ENCODE data around the gene DLST.

The DLST gene

DNA sequence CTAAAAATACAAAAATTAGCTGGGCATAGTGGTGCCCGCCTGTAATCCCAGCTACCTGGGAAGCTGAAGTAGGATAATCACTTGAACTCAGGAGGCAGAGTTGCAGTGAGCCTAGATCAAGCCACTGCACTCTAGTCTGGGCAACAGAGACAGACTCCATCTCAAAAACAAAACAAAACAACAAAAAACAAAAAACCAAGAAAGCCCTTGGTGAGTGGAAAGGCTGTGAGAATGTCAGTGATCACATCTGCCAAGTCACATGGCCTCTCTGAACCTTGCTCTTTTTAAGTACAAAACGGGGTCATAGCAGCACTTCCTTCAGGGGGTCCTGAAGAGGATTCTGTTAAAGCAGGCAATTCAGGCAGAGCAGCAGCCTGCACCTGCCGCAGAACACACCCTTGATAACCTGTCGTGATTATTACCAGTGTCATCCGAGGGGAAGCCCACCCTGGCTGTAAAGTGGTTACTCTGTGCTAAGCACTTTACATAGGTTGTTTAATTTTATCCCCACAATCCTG lies 31.7 kb downstream of the DLST start:
- no peaks in the 10 kb centered on the region for H3K27me3 ChIP-seq (ENCODE audit: control insufficient read depth, insufficient read depth, low read length)
- H3K9ac ChIP-seq (ENCODE audit: low read length), result no peak overlapping the region
- H3K9me3 ChIP-seq (ENCODE audit: control insufficient read depth, low read depth, low read length), result no peaks in the 10 kb centered on the region
- no peaks in the 10 kb centered on the region for H3K36me3 ChIP-seq (ENCODE audit: control insufficient read depth, low read depth, low read length)
- H3K4me1 ChIP-seq (ENCODE audit: control insufficient read depth, low read depth, low read length), result no peaks in the 10 kb centered on the region
- no peak overlapping the region for H3K27ac ChIP-seq (ENCODE audit: low read length)
- no peak overlapping the region for H3K4me3 ChIP-seq (ENCODE audit: low read length)

DNA sequence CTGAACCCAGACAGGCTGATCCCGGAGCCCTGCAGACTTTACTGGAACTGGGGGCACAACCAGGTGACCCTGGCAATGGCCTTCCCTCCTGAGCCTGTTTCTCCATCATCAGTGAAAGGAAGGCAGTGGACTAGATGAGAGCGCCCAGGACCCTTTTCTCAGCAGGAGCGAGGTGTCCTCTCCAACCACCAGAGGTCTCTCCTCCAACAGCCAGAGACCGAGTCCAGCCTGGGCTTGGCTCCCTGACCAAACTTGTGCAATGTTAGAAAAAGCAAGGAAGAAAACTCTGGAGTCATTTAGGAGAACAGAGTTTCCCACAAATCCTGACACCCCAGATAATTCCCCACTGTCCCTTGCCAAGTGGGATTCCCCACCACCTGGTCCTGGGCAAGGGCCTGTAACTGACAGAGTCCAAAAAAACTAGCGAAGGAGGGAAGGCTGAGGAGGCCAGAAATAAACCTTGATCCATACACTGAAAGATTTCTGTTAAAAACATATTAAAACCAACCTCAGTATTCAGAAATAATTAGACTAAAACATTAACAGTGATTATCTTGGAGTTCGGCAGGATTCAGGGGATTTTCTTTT lies 32.4 kb downstream of the DLST start:
- Histone ChIP-seq H3K36me3 (ENCODE audit: control insufficient read depth, low read depth, low read length) (no peaks in the 10 kb centered on the region), H3K4me3 (ENCODE audit: low read length) (no peak overlapping the region), H3K9ac (ENCODE audit: low read length) (no peak overlapping the region), H3K27me3 (ENCODE audit: control insufficient read depth, insufficient read depth, low read length) (no peaks in the 10 kb centered on the region), H3K9me3 (ENCODE audit: control insufficient read depth, low read depth, low read length) (no peaks in the 10 kb centered on the region), H3K4me1 (ENCODE audit: control insufficient read depth, low read depth, low read length) (no peaks in the 10 kb centered on the region), H3K27ac (ENCODE audit: low read length) (no peak overlapping the region)

DNA sequence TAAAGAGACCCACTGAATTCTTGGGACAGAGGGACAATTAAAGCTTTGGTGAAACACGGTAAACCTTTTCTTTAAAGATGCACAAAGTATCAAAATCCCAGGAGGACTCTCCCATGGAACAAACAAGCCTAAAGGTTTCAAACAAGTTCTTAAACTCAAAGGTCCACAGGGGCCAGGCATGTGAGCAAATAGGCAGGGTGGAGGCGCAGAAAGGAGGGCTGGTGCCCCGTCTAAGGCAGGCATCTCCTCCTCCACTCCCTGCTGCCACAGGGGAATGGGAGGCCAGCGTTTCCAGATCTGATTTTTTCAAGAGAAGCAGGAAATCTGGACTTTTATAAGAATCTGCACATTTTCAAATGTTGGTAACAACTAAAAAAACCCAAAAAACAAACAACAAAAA lies 33.7 kb downstream of the DLST start:
- H3K4me1 ChIP-seq (ENCODE audit: control insufficient read depth, low read depth, low read length), result no peaks in the 10 kb centered on the region
- no peak overlapping the region for H3K9ac ChIP-seq (ENCODE audit: low read length)
- no peak overlapping the region for H3K27ac ChIP-seq (ENCODE audit: low read length)
- peaks cover 4% of the 10 kb centered on the region for H3K36me3 ChIP-seq (ENCODE audit: control insufficient read depth, low read depth, low read length)
- H3K9me3 ChIP-seq (ENCODE audit: control insufficient read depth, low read depth, low read length), result no peaks in the 10 kb centered on the region
- H3K27me3 ChIP-seq (ENCODE audit: control insufficient read depth, insufficient read depth, low read length), result no peaks in the 10 kb centered on the region
- no peak overlapping the region for H3K4me3 ChIP-seq (ENCODE audit: low read length)

DNA sequence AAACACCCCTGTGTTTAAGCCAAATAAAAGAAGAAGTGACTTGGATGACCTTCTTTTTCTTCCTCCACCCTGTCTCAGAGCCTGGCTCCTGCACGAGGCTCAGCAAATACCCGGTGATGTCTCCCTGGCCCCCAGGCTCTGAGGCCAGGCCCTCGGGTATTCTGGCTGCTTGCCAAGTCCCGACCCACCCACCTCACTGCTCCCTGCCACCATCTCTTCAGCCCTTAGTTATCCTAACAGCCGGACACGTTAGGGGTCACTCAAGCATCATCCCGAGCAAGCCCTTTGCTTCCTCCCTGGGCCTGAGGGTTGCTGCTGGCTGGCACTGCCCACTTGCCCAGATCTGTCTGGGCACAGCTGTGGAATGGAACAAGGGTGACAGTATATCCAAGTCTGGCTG lies 34.1 kb downstream of the DLST start:
- Histone ChIP-seq H3K36me3 (ENCODE audit: control insufficient read depth, low read depth, low read length) (peaks cover 4% of the 10 kb centered on the region), H3K27me3 (ENCODE audit: control insufficient read depth, insufficient read depth, low read length) (no peaks in the 10 kb centered on the region), H3K9me3 (ENCODE audit: control insufficient read depth, low read depth, low read length) (no peaks in the 10 kb centered on the region), H3K9ac (ENCODE audit: low read length) (no peak overlapping the region), H3K4me3 (ENCODE audit: low read length) (no peak overlapping the region), H3K27ac (ENCODE audit: low read length) (no peak overlapping the region), H3K4me1 (ENCODE audit: control insufficient read depth, low read depth, low read length) (no peaks in the 10 kb centered on the region)

DNA sequence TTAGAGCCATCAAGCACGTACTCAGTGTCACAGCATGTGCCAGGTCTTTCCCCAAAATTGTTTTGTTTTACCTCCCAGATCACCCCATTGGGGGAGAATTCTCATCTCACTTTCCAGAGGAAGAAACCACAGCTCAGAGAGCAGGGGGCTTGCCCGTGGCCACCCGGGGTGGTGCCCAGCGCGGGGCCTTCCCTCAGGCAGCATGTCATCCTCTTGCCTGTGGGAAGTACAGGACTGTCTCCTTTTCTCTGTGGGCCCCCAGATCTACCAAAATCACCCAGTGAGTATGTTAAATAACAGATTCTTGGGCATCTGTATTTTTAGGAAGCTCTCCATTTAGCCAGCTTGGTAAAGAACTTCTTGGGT lies 35.4 kb downstream of the DLST start:
- H3K36me3 ChIP-seq (ENCODE audit: control insufficient read depth, low read depth, low read length), result peaks cover 4% of the 10 kb centered on the region
- no peaks in the 10 kb centered on the region for H3K9me3 ChIP-seq (ENCODE audit: control insufficient read depth, low read depth, low read length)
- H3K4me1 ChIP-seq (ENCODE audit: control insufficient read depth, low read depth, low read length), result no peaks in the 10 kb centered on the region
- no peaks in the 10 kb centered on the region for H3K27me3 ChIP-seq (ENCODE audit: control insufficient read depth, insufficient read depth, low read length)
- H3K27ac ChIP-seq (ENCODE audit: low read length), result no peak overlapping the region
- no peak overlapping the region for H3K4me3 ChIP-seq (ENCODE audit: low read length)
- H3K9ac ChIP-seq (ENCODE audit: low read length), result no peak overlapping the region

DNA sequence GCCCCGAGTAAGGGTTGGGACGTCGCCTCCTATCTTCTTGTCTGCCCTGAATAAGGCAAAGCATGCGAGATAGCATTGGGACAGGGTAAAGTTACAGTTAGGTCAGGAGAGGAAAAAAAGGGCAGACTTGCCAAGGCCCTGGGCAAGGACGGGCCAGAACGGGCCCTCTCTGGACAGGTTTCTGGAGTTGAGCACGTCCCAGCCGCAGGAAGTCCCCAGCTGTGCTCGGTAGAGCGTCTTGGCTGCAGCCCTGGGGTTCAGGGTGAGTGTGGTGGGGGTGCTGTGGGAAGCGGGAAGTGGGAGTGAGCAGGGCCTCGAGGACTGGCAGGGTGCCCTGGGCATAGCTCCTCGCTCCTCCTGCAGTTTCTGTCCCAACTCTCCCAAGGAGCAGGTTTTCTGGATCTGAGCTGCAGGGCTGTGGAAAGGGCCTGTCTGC lies 35.9 kb downstream of the DLST start:
- H3K27me3 ChIP-seq (ENCODE audit: control insufficient read depth, insufficient read depth, low read length), result no peaks in the 10 kb centered on the region
- no peak overlapping the region for H3K9ac ChIP-seq (ENCODE audit: low read length)
- H3K27ac ChIP-seq (ENCODE audit: low read length), result no peak overlapping the region
- H3K36me3 ChIP-seq (ENCODE audit: control insufficient read depth, low read depth, low read length), result peaks cover 4% of the 10 kb centered on the region
- no peak overlapping the region for H3K4me3 ChIP-seq (ENCODE audit: low read length)
- H3K4me1 ChIP-seq (ENCODE audit: control insufficient read depth, low read depth, low read length), result no peaks in the 10 kb centered on the region
- no peaks in the 10 kb centered on the region for H3K9me3 ChIP-seq (ENCODE audit: control insufficient read depth, low read depth, low read length)

DNA sequence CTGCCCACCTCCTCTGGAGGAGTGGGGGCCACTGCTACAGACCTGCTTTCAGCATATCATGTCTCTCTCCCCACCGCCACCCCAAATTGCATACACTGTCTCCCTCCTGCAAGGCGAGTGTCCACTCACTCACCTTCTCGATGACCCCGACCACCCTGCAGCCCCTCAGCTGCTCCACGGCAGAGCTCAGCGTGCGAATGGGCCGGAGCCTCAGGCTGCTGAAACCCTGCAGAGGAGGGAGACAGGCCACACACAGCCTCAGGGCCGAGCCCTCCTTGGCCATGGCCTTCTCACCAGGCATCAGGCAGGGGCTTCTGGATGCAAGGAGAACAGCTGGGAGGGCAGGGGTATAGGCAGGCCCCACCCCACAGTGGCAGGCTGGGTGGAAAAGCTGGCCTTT lies 36.7 kb downstream of the DLST start:
- Histone ChIP-seq H3K9ac (ENCODE audit: low read length) (no peak overlapping the region), H3K27ac (ENCODE audit: low read length) (no peak overlapping the region), H3K4me1 (ENCODE audit: control insufficient read depth, low read depth, low read length) (no peaks in the 10 kb centered on the region), H3K36me3 (ENCODE audit: control insufficient read depth, low read depth, low read length) (peaks cover 4% of the 10 kb centered on the region), H3K9me3 (ENCODE audit: control insufficient read depth, low read depth, low read length) (no peaks in the 10 kb centered on the region), H3K4me3 (ENCODE audit: low read length) (no peak overlapping the region), H3K27me3 (ENCODE audit: control insufficient read depth, insufficient read depth, low read length) (no peaks in the 10 kb centered on the region)

DNA sequence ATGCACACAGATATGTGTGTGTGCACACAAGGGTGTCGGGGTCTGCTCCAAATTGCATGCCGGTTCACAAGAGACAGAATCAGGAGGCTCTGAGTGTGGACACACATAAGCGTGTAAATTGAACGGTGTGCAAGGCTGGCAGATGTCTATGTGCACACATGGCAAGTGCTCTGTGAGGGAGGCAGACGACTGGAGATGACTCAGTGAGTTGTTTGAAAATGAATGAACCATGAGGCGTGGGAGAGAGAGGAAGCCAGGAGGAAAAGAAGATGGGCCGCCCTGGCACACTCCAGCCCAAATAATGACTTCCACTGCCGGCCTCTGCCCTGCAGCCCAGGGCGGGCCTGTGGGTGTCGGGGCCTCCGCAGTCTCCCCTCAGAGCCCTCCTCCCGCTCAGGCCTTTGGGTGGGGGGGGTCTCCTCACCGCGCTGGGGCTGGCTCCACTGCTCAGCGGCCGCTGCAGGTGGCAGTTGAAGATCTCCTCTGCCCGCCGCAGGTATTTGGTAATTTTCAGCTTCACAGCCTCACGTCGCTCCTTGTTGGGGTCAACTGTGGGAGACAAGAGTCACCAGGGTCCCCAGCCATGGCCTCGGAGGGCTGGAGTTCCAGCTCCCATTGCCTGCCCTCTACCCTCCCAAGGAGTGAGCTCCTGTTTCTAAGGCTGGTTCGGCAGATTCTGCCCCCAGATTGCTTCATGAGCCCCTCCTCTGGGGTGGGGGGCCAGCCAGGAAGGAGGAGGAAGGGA lies 37.9 kb downstream of the DLST start:
- Histone ChIP-seq H3K36me3 (ENCODE audit: control insufficient read depth, low read depth, low read length) (peaks cover 4% of the 10 kb centered on the region), H3K27me3 (ENCODE audit: control insufficient read depth, insufficient read depth, low read length) (no peaks in the 10 kb centered on the region), H3K27ac (ENCODE audit: low read length) (no peak overlapping the region), H3K4me3 (ENCODE audit: low read length) (no peak overlapping the region), H3K9me3 (ENCODE audit: control insufficient read depth, low read depth, low read length) (no peaks in the 10 kb centered on the region), H3K9ac (ENCODE audit: low read length) (no peak overlapping the region), H3K4me1 (ENCODE audit: control insufficient read depth, low read depth, low read length) (no peaks in the 10 kb centered on the region)

DNA sequence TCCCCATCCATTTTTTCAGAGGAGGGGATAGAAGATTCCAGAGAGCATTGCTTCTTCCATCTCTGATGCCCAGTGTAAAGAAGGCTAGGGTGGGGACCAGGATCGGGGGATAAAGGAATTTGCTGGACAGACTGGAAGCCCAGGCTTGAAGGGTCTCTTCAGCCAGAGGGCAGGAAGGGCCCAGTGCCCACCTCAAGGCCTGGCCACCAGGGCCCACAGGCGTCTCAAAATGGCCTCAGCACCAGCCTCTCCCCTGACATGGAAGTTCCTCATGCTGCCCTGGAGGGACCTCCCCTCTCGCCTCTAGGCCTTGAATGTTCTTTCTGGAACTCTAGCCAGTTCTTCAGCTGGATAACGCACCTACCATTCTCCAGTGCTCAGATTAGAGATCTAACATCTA lies 38.6 kb downstream of the DLST start:
- no peaks in the 10 kb centered on the region for H3K4me1 ChIP-seq (ENCODE audit: control insufficient read depth, low read depth, low read length)
- H3K36me3 ChIP-seq (ENCODE audit: control insufficient read depth, low read depth, low read length), result peaks cover 4% of the 10 kb centered on the region
- no peaks in the 10 kb centered on the region for H3K27me3 ChIP-seq (ENCODE audit: control insufficient read depth, insufficient read depth, low read length)
- no peak overlapping the region for H3K9ac ChIP-seq (ENCODE audit: low read length)
- no peaks in the 10 kb centered on the region for H3K9me3 ChIP-seq (ENCODE audit: control insufficient read depth, low read depth, low read length)
- H3K4me3 ChIP-seq (ENCODE audit: low read length), result no peak overlapping the region
- no peak overlapping the region for H3K27ac ChIP-seq (ENCODE audit: low read length)

DNA sequence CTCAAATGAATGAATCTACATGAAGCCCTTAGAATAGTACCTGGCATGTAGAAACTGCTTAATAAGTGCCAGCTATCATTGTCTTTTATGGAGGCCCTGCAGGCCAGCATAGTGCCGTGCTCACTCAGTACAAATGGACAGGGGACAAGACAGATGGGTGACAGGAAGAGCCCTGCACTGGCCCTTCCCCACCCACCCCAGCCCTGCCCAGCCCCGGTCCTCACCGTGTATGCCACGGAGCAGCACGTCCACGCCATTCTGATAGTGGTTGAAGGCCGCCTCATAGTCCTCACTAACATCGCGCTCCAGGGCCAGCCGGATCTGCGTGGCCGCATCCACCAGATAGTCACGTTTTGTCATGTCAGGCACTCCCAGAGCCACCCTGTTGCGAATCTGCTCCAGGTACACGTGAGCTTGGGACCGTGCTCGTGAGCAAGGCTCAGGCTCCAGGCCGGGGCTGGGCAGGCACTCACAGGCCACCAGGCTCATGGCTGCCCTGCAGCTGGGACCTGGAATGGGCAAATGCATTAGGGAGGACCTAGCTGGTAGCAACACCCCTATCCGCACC lies 39.4 kb downstream of the DLST start:
- Histone ChIP-seq H3K4me3 (ENCODE audit: low read length) (no peak overlapping the region), H3K9me3 (ENCODE audit: control insufficient read depth, low read depth, low read length) (no peaks in the 10 kb centered on the region), H3K4me1 (ENCODE audit: control insufficient read depth, low read depth, low read length) (no peaks in the 10 kb centered on the region), H3K9ac (ENCODE audit: low read length) (no peak overlapping the region), H3K27me3 (ENCODE audit: control insufficient read depth, insufficient read depth, low read length) (no peaks in the 10 kb centered on the region), H3K36me3 (ENCODE audit: control insufficient read depth, low read depth, low read length) (peaks cover 4% of the 10 kb centered on the region), H3K27ac (ENCODE audit: low read length) (no peak overlapping the region)

DNA sequence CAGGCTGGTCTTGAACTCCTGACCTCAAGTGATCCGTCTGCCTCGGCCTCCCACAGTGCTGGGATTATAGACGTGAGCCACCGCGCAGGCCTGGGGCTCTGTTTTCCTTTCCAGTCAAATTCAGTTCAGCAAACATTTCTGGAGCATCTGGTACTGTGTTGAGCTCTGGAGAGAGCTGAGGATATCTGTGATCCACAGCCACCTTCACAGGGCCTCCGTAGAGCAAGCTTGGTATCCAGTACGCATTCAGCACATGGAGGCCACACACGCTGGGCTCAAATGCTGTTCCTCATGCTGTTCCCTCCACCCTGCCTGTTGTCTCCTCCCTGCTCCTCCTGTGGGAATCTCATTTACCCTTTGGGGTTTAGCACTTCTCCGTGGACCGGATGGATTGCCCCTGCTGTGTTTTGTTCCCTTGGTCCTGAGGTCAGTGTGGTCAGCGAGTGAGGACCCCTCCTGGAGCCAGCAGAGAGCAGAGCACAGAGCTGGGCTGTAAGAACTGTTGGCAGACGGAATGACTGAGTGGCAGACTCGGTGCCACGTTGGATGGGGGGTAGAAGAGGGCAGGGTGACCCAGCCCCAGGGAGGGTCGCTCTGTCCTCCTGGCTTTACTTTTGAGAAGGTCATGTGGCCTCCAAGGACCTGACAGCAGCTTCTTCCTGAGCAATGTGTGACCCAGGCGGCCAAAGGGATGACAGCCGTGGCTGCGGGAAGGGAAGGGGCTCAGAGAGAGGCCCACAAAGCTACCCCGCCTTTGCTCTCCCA lies 40.5 kb downstream of the DLST start:
- H3K9me3 ChIP-seq (ENCODE audit: control insufficient read depth, low read depth, low read length), result no peaks in the 10 kb centered on the region
- H3K4me3 ChIP-seq (ENCODE audit: low read length), result peak overlapping the region; percentile 79
- H3K27ac ChIP-seq (ENCODE audit: low read length), result no peak overlapping the region
- H3K9ac ChIP-seq (ENCODE audit: low read length), result peak overlapping the region; percentile 77
- H3K4me1 ChIP-seq (ENCODE audit: control insufficient read depth, low read depth, low read length), result no peaks in the 10 kb centered on the region
- H3K27me3 ChIP-seq (ENCODE audit: control insufficient read depth, insufficient read depth, low read length), result no peaks in the 10 kb centered on the region
- peaks cover 4% of the 10 kb centered on the region for H3K36me3 ChIP-seq (ENCODE audit: control insufficient read depth, low read depth, low read length)

Data from iPS-18a (cell line).